Measurements from ENCODE around the gene PPP1R16B.

Gene PPP1R16B

DNA sequence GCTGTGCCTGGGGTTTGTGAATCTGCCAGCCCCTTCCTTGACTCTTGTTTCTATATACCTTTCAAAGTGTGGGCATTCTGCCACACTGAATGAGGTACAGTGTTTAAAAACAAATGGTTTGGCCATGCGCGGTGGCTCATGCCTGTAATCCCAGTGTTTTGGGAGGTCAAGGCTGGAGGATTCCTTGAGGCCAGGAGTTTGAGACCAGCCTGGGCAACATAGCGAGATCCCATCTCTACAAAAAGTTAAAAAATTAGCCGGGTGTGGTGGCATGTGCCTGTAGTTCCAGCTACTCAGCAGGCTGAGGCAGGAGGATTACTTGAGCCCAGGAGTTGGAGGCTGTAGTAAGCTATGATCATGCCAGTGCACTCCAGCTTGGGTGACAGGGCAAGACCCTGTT lies 126.5 kb downstream of the PPP1R16B start:
- Histone ChIP-seq H3K4me3 (ENCODE audit: low read length) (no peak overlapping the region), H3K27me3 (ENCODE audit: control insufficient read depth, insufficient read depth, low read length) (no peaks in the 10 kb centered on the region), H3K36me3 (ENCODE audit: control insufficient read depth, insufficient read depth, low read length) (no peaks in the 10 kb centered on the region), H3K9ac (ENCODE audit: low read length) (no peak overlapping the region), H3K4me1 (ENCODE audit: control insufficient read depth, insufficient read depth, low read length) (peaks cover 1% of the 10 kb centered on the region), H3K27ac (ENCODE audit: low read depth, low read length) (no peak overlapping the region)

DNA sequence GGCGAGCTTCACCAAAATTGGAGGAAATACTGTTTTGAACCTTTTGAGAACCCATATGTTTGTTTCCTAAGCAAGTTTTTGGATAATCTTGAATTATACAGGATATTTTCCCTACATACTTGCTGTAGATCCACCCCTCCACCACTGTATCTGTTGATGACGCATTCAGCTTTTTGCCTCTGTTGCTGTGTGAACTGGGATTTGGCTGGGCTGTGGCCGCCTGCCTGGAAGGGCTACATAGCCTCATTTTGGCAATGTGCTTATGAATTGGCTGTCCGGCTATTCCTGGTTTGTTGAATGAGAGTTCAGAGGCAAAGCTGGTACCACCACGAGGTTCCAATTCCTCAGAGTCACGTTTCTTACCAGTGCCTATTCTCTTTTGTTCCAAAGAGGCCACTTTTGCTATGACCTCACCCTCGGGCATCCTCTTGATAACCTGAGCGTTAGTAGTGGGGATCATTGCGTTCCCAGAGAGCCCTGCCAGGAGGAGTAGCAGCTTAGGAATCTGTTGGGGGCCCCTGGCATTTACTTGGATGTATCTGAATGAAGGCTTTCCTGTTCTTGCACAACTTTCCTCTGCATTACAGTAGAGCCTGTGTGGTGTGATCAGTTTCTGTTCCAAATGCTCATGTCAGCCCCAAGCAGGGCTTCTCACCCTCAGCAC lies 127.1 kb downstream of the PPP1R16B start:
- Histone ChIP-seq H3K9ac (ENCODE audit: low read length) (no peak overlapping the region), H3K4me1 (ENCODE audit: control insufficient read depth, insufficient read depth, low read length) (no peaks in the 10 kb centered on the region), H3K27ac (ENCODE audit: low read depth, low read length) (peak overlapping the region; percentile 30), H3K36me3 (ENCODE audit: control insufficient read depth, insufficient read depth, low read length) (no peaks in the 10 kb centered on the region), H3K27me3 (ENCODE audit: control insufficient read depth, insufficient read depth, low read length) (no peaks in the 10 kb centered on the region), H3K4me3 (ENCODE audit: low read length) (no peak overlapping the region)

DNA sequence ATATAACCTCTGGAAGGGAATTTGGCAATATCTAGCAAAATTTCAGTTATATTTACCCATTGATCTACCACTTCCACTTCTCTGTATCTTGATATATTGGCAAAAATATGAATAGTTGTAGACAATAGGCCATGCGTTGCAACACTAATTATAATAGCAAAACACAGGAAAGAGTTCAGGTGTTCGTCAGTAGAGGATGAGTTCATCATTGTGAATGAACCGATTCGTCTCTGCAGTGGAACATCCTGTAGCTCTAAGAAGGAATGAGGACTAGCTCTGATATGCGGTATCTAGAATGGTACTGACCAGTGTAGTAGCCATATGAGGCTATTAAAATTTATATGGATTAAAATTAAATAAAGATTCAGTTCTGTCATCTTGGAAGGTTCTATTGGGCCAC lies 129.0 kb downstream of the PPP1R16B start:
- Histone ChIP-seq H3K9ac (ENCODE audit: low read length) (no peak overlapping the region), H3K4me1 (ENCODE audit: control insufficient read depth, insufficient read depth, low read length) (no peaks in the 10 kb centered on the region), H3K36me3 (ENCODE audit: control insufficient read depth, insufficient read depth, low read length) (peaks cover 2% of the 10 kb centered on the region), H3K4me3 (ENCODE audit: low read length) (no peak overlapping the region), H3K27ac (ENCODE audit: low read depth, low read length) (no peak overlapping the region), H3K27me3 (ENCODE audit: control insufficient read depth, insufficient read depth, low read length) (no peaks in the 10 kb centered on the region)

DNA sequence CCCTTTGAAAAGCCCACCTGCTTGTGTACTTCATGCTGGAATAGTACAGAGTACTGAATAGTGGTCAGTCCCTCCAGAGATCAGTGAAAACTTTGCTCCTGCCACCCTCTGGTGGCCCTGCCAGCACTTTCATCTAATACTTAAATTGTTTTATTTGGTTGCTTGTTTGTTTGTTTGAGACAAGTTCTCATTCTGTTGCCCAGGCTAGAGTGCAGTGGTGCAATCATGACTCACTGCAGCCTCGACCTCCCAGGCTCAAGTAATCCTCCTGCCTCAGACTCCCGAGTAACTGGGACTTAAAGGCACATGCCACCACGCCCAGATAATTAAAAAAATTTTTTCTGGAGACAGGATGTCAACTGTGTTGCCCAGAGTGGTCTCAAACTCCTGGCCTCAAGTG lies 129.8 kb downstream of the PPP1R16B start:
- H3K36me3 ChIP-seq (ENCODE audit: control insufficient read depth, insufficient read depth, low read length), result peaks cover 2% of the 10 kb centered on the region
- no peak overlapping the region for H3K27ac ChIP-seq (ENCODE audit: low read depth, low read length)
- H3K4me3 ChIP-seq (ENCODE audit: low read length), result no peak overlapping the region
- no peaks in the 10 kb centered on the region for H3K4me1 ChIP-seq (ENCODE audit: control insufficient read depth, insufficient read depth, low read length)
- H3K9ac ChIP-seq (ENCODE audit: low read length), result no peak overlapping the region
- H3K27me3 ChIP-seq (ENCODE audit: control insufficient read depth, insufficient read depth, low read length), result no peaks in the 10 kb centered on the region

DNA sequence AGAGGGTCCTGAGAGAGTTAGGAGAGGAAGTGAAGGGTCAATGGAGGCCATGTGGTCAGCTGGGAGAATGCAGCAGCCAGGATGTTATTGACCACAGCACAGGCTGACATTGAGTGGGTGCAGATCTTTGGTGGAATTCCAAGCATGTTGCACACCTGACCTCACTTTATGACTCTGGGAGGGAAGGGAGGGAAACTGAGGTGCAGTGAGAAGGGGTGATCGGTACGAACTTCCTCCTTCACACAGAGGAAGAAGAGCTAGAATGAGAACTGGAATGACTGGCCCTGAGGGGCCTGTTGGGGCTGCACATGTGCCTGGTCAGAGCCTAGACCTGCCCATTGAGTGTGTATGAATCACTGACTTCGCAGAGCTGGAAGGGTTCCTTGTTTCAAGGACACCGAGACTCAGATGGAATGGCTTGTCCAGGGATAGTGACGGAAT lies 130.5 kb downstream of the PPP1R16B start:
- no peak overlapping the region for H3K27ac ChIP-seq (ENCODE audit: low read depth, low read length)

DNA sequence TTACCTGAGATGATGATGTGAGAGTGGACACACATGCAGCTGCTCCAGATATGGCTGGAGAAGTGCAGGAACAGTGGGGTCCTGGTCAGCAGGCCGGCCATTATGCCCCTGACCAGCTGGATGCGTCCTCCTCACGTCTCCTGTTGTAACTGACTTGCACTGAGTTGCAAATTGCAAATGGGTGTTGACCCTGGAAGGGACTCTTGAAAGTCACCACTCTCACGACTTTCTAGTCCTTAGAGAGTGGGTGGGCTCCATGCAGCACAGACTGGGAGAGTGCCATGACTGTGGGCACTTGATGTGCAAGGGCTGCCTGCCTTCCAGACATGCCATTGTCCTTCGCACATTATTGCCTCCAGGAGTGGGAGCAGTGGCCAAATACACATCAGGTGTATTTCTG lies 131.5 kb downstream of the PPP1R16B start:
- Histone ChIP-seq H3K27ac (ENCODE audit: low read depth, low read length) (no peak overlapping the region), H3K27me3 (ENCODE audit: control insufficient read depth, insufficient read depth, low read length) (no peaks in the 10 kb centered on the region)

More for the DNA sequence above, 130.5 kb downstream of the PPP1R16B start:
- Histone ChIP-seq H3K4me3 (ENCODE audit: low read length) (no peak overlapping the region), H3K36me3 (ENCODE audit: control insufficient read depth, insufficient read depth, low read length) (peaks cover 2% of the 10 kb centered on the region), H3K27me3 (ENCODE audit: control insufficient read depth, insufficient read depth, low read length) (no peaks in the 10 kb centered on the region), H3K9ac (ENCODE audit: low read length) (no peak overlapping the region), H3K4me1 (ENCODE audit: control insufficient read depth, insufficient read depth, low read length) (no peaks in the 10 kb centered on the region)

DNA sequence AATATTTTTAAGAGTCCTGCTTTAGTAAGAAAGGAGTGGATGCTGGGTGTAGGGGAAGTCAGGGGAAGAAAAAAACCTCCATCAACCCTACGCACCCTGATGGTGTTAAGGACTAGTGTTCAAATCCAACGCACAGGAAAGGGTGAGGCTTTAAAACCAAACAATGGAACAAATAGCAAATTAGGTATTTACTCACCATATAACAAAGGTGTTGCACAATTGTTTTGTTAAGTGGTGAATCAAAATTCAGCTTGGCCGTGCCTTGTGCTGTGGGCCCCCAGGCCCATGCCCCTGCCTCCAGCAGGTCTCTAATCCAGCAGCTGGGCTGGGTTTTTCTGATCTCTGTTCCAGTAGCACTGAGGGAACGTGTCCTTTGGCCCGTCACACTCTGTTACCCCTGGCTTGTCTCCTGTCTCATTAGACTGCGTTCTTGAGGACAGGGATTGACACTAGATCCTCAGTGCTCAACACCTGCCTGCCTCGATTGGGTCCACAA lies 132.5 kb downstream of the PPP1R16B start:
- Histone ChIP-seq H3K27ac (ENCODE audit: low read depth, low read length) (no peak overlapping the region), H3K4me3 (ENCODE audit: low read length) (no peak overlapping the region), H3K4me1 (ENCODE audit: control insufficient read depth, insufficient read depth, low read length) (no peaks in the 10 kb centered on the region), H3K9ac (ENCODE audit: low read length) (no peak overlapping the region), H3K36me3 (ENCODE audit: control insufficient read depth, insufficient read depth, low read length) (peaks cover 2% of the 10 kb centered on the region), H3K27me3 (ENCODE audit: control insufficient read depth, insufficient read depth, low read length) (no peaks in the 10 kb centered on the region)

More for the DNA sequence above, 131.5 kb downstream of the PPP1R16B start:
- Histone ChIP-seq H3K4me3 (ENCODE audit: low read length) (no peak overlapping the region), H3K36me3 (ENCODE audit: control insufficient read depth, insufficient read depth, low read length) (peaks cover 2% of the 10 kb centered on the region), H3K9ac (ENCODE audit: low read length) (no peak overlapping the region), H3K4me1 (ENCODE audit: control insufficient read depth, insufficient read depth, low read length) (no peaks in the 10 kb centered on the region)

DNA sequence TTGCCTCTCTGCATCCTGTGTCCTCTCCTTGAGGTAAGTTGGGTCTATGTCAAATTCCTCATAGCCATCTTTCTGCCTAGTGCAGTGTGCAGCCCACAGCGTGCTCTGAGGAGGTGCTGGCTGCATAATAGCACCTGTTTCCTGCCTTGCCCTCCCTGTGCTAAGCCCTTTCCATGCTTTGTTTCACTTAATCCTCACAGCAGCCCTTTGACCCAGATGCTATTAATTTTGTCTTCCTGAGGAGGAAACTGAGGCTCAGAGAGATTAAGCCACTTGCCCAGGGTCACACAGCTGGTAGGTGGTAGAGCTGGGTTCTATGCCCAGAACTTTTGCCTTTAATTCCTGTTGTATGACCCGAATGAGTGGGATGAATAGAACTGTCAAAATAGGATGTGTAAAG lies 134.2 kb downstream of the PPP1R16B start:
- H3K4me3 ChIP-seq (ENCODE audit: low read length), result no peak overlapping the region
- H3K27ac ChIP-seq (ENCODE audit: low read depth, low read length), result no peak overlapping the region
- no peaks in the 10 kb centered on the region for H3K27me3 ChIP-seq (ENCODE audit: control insufficient read depth, insufficient read depth, low read length)
- H3K9ac ChIP-seq (ENCODE audit: low read length), result no peak overlapping the region
- H3K36me3 ChIP-seq (ENCODE audit: control insufficient read depth, insufficient read depth, low read length), result peaks cover 2% of the 10 kb centered on the region
- no peaks in the 10 kb centered on the region for H3K4me1 ChIP-seq (ENCODE audit: control insufficient read depth, insufficient read depth, low read length)

DNA sequence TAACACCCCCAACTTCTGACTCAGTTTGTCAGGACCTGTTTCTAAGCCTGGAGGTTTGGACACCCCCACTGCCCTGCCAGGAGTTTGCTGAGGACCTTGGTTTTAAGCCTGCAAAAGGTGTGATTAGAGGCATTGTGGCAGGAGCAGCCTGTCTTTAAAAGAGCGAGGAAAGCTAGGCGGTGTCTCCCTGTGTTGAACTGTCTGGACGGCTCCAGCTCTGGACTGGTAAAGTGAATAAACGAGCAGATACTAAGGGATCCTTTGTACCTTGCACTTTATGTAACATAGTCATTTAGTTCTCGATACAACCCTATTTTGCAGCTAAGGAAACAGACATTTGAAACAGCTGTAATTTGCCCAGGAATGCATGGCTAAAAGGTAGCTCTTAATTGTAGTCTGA lies 135.1 kb downstream of the PPP1R16B start:
- Histone ChIP-seq H3K27me3 (ENCODE audit: control insufficient read depth, insufficient read depth, low read length) (no peaks in the 10 kb centered on the region), H3K4me3 (ENCODE audit: low read length) (no peak overlapping the region), H3K9ac (ENCODE audit: low read length) (no peak overlapping the region), H3K4me1 (ENCODE audit: control insufficient read depth, insufficient read depth, low read length) (no peaks in the 10 kb centered on the region), H3K27ac (ENCODE audit: low read depth, low read length) (no peak overlapping the region), H3K36me3 (ENCODE audit: control insufficient read depth, insufficient read depth, low read length) (peaks cover 2% of the 10 kb centered on the region)

DNA sequence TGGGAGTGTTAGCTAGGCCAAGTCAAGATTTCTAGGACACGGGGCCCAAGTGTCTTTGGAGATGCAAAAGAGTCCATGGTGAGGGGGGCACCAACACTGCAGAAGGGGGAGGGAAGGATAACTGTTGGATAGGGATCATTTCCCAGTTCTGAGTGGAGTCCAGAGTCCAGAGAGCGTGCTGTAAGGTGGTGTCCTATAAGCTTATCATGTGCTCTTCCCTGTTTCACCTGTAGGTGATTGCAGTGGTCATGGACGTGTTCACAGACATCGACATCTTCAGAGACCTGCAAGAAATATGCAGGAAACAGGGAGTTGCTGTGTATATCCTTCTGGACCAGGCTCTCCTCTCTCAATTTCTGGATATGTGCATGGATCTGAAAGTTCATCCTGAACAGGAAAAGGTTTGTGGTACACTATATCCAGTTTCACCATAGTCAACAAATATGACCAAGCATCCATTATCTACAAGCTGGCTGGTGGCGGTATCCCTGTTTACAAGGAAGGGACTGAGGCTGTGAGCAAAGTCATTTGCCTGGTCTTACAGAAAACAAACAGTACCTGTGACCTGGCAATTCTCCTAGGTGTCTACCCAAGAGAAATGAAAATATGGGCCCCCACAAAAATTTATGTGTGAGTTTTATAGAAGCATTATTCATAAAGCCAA lies 136.4 kb downstream of the PPP1R16B start:
- H3K27me3 ChIP-seq (ENCODE audit: control insufficient read depth, insufficient read depth, low read length), result no peaks in the 10 kb centered on the region
- H3K4me1 ChIP-seq (ENCODE audit: control insufficient read depth, insufficient read depth, low read length), result no peaks in the 10 kb centered on the region
- no peak overlapping the region for H3K9ac ChIP-seq (ENCODE audit: low read length)
- H3K36me3 ChIP-seq (ENCODE audit: control insufficient read depth, insufficient read depth, low read length), result peaks cover 2% of the 10 kb centered on the region
- no peak overlapping the region for H3K4me3 ChIP-seq (ENCODE audit: low read length)
- H3K27ac ChIP-seq (ENCODE audit: low read depth, low read length), result no peak overlapping the region

DNA sequence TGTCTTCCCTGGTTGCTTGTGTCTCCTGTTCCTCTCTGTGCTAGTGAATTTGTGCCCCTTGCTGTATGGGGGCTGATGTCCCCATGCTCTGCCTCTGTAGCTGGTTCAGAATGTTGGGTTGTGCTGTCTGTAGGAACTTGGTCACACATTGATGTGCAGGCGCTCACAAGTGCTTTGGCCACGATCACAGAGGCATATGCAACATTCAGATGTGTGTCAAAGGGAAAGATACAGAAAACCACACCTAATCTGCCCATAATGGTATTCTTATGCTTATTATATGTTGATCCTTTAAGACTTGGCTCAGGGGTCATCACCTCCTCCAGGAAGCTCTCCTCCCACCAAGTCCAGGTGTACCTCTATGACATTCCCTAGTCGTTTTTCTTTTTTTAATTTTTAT lies 139.5 kb downstream of the PPP1R16B start:
- Histone ChIP-seq H3K36me3 (ENCODE audit: control insufficient read depth, insufficient read depth, low read length) (no peaks in the 10 kb centered on the region), H3K27me3 (ENCODE audit: control insufficient read depth, insufficient read depth, low read length) (no peaks in the 10 kb centered on the region), H3K27ac (ENCODE audit: low read depth, low read length) (no peak overlapping the region), H3K9ac (ENCODE audit: low read length) (no peak overlapping the region), H3K4me1 (ENCODE audit: control insufficient read depth, insufficient read depth, low read length) (no peaks in the 10 kb centered on the region), H3K4me3 (ENCODE audit: low read length) (no peak overlapping the region)

DNA sequence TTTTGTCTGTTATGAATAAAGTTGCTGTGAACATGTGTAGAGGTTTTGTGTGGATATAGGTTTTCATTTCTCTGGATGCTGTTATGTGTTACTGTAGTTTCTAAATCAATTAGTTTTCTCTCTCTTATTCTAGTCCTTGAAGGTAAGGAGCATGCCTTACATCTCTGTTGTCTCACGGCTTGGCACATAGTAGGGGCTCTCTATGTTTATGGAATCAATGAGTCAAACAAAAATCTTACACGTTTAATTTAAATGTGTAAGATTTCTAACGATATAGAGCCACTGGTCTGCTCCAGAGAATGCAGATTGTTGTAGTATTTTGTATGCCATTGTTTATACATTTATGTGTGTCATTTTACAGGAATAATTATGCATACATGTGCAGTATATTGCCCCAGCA lies 141.3 kb downstream of the PPP1R16B start:
- Histone ChIP-seq H3K4me1 (ENCODE audit: control insufficient read depth, insufficient read depth, low read length) (no peaks in the 10 kb centered on the region), H3K4me3 (ENCODE audit: low read length) (no peak overlapping the region), H3K9ac (ENCODE audit: low read length) (no peak overlapping the region), H3K27ac (ENCODE audit: low read depth, low read length) (no peak overlapping the region), H3K36me3 (ENCODE audit: control insufficient read depth, insufficient read depth, low read length) (no peaks in the 10 kb centered on the region), H3K27me3 (ENCODE audit: control insufficient read depth, insufficient read depth, low read length) (no peaks in the 10 kb centered on the region)

DNA sequence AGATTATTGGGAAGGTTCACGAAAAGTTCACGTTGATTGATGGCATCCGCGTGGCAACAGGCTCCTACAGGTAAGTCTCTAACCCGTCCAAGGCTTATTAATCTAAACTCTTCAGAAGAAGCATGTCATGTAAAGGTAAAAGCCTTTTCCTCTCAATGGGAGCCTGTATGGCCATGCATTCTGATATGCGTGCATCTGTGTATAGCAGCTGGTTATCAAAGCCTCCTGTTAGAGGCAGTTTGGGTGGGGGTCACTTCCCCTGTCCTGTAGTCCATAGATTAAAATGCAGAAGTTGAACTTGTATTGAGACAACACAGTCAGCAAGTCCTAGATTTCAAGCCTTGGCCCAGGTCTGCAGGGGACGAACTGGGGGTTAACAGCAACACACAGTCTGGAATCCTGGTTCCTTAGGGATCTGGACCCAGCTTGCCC lies 142.4 kb downstream of the PPP1R16B start:
- H3K27ac ChIP-seq (ENCODE audit: low read depth, low read length), result no peak overlapping the region
- no peak overlapping the region for H3K4me3 ChIP-seq (ENCODE audit: low read length)
- H3K36me3 ChIP-seq (ENCODE audit: control insufficient read depth, insufficient read depth, low read length), result no peaks in the 10 kb centered on the region
- no peaks in the 10 kb centered on the region for H3K4me1 ChIP-seq (ENCODE audit: control insufficient read depth, insufficient read depth, low read length)
- no peak overlapping the region for H3K9ac ChIP-seq (ENCODE audit: low read length)
- no peaks in the 10 kb centered on the region for H3K27me3 ChIP-seq (ENCODE audit: control insufficient read depth, insufficient read depth, low read length)

All from rectal smooth muscle tissue (tissue), 1 donor.